ENCODE data around the gene SH3TC1.

The SH3TC1 gene

GRCh38 chr4:8180310-8181093 is 18.6 kb upstream of the SH3TC1 start:
- DNase-seq, result no peak
- TF ChIP-seq POLR2A (IDR thresholded peaks at IDR 0.05; ENCODE audit: low read length), result no peak
- no peak for TF ChIP-seq GATA1 (IDR thresholded peaks at IDR 0.05; ENCODE audit: low read depth, low read length)

GRCh38 chr4:8181119-8181518 is 18.0 kb upstream of the SH3TC1 start:
- no peak for TF ChIP-seq POLR2A (IDR thresholded peaks at IDR 0.05; ENCODE audit: low read length)
- no peak for TF ChIP-seq GATA1 (IDR thresholded peaks at IDR 0.05; ENCODE audit: low read depth, low read length)
- DNase-seq, result no peak

- no peak for DNase-seq
Observed at GRCh38 chr4:8181844-8182243, 17.2 kb upstream of the SH3TC1 start.

GRCh38 chr4:8182294-8182693 is 16.8 kb upstream of the SH3TC1 start:
- no peak for DNase-seq
- no peak for TF ChIP-seq GATA1 (IDR thresholded peaks at IDR 0.05; ENCODE audit: low read depth, low read length)
- no peak for TF ChIP-seq POLR2A (IDR thresholded peaks at IDR 0.05; ENCODE audit: low read length)

More at GRCh38 chr4:8181844-8182243, 17.2 kb upstream of the SH3TC1 start:
- TF ChIP-seq GATA1 (IDR thresholded peaks at IDR 0.05; ENCODE audit: low read depth, low read length), result no peak
- no peak for TF ChIP-seq POLR2A (IDR thresholded peaks at IDR 0.05; ENCODE audit: low read length)

- peak; percentile 16 to 59 for DNase-seq
- TF ChIP-seq POLR2A (IDR thresholded peaks at IDR 0.05; ENCODE audit: low read length), result no peak
- TF ChIP-seq GATA1 (IDR thresholded peaks at IDR 0.05; ENCODE audit: low read depth, low read length), result no peak
Observed at GRCh38 chr4:8182858-8183725, 16.0 kb upstream of the SH3TC1 start.

GRCh38 chr4:8184061-8184460 is 15.0 kb upstream of the SH3TC1 start:
- TF ChIP-seq GATA1 (IDR thresholded peaks at IDR 0.05; ENCODE audit: low read depth, low read length) (no peak), POLR2A (IDR thresholded peaks at IDR 0.05; ENCODE audit: low read length) (no peak)
- DNase-seq, result no peak

- no peak for DNase-seq
Observed at GRCh38 chr4:8185295-8185694, 13.8 kb upstream of the SH3TC1 start.

GRCh38 chr4:8185930-8186329 is 13.2 kb upstream of the SH3TC1 start:
- DNase-seq, result no peak
- TF ChIP-seq POLR2A (IDR thresholded peaks at IDR 0.05; ENCODE audit: low read length) (no peak), GATA1 (IDR thresholded peaks at IDR 0.05; ENCODE audit: low read depth, low read length) (no peak)

More at GRCh38 chr4:8185295-8185694, 13.8 kb upstream of the SH3TC1 start:
- no peak for TF ChIP-seq POLR2A (IDR thresholded peaks at IDR 0.05; ENCODE audit: low read length)
- TF ChIP-seq GATA1 (IDR thresholded peaks at IDR 0.05; ENCODE audit: low read depth, low read length), result no peak

- no peak for DNase-seq
- TF ChIP-seq POLR2A (IDR thresholded peaks at IDR 0.05; ENCODE audit: low read length) (no peak), GATA1 (IDR thresholded peaks at IDR 0.05; ENCODE audit: low read depth, low read length) (no peak)
Observed at GRCh38 chr4:8188085-8188484, 11.0 kb upstream of the SH3TC1 start.

- DNase-seq, result no peak
- TF ChIP-seq POLR2A (IDR thresholded peaks at IDR 0.05; ENCODE audit: low read length), result no peak
Observed at GRCh38 chr4:8188743-8189550, 10.1 kb upstream of the SH3TC1 start.

GRCh38 chr4:8189551-8190466 is 9.3 kb upstream of the SH3TC1 start:
- DNase-seq, result no peak
- TF ChIP-seq GATA1 (IDR thresholded peaks at IDR 0.05; ENCODE audit: low read depth, low read length) (no peak), POLR2A (IDR thresholded peaks at IDR 0.05; ENCODE audit: low read length) (no peak)

GRCh38 chr4:8191136-8191747 is 7.8 kb upstream of the SH3TC1 start:
- DNase-seq, result peak in 1 of 2 experiments; percentile 37
- no peak for TF ChIP-seq GATA1 (IDR thresholded peaks at IDR 0.05; ENCODE audit: low read depth, low read length)
- TF ChIP-seq POLR2A (IDR thresholded peaks at IDR 0.05; ENCODE audit: low read length), result no peak

Data from erythroblast (primary cell).